Activated CD8-positive, alpha-beta T cell treated with anti-CD3 and anti-CD28 coated beads for 36 hours (primary cell): Measurements from ENCODE around the gene GSPT1. TPM values are rescaled to one million over a fixed set of nuclear protein-coding genes. Genes with fewer than 3 reads are reported as not detected.
A peak's percentile ranks its signal among the peaks of the same experiment; 100 is the strongest.

Experiments
- ATAC-seq: fragments of 200-7000 bp; cut with Tn5 transposase; one replicate; pipeline ENCODE4 v1.10.0; 2021; ENCODE audit warnings: mild to moderate bottlenecking, moderate library complexity
- CTCF ChIA-PET: fragments of 350-600 bp; sonication (Branson Sonifier 250); formaldehyde crosslinking; loops from one replicate; lab custom pipeline; 2021; ENCODE audit warnings: antibody characterized with exemption; lab: Charles Lee
- POLR2A ChIA-PET: fragments of 350-600 bp; sonication (Branson Sonifier 250); formaldehyde crosslinking; loops from one replicate; lab custom pipeline; 2021; ENCODE audit warnings: antibody characterized with exemption; lab: Charles Lee
- DNase-seq: peaks from one replicate; pipeline ENCODE4 v3.0.0-alpha.2; 2020
- H3K27ac Mint-ChIP-seq: one replicate; pipeline ENCODE4 v1.8.0; 2021; ENCODE audit warnings: mild to moderate bottlenecking, mixed read lengths
- H3K27me3 Mint-ChIP-seq: one replicate; pipeline ENCODE4 v1.8.0; 2021; ENCODE audit warnings: mixed read lengths
- H3K36me3 Mint-ChIP-seq: one replicate; pipeline ENCODE4 v1.8.0; 2021; ENCODE audit warnings: low read depth, mixed read lengths
- H3K4me1 Mint-ChIP-seq: one replicate; pipeline ENCODE4 v1.8.0; 2021; ENCODE audit warnings: low read depth, mixed read lengths
- H3K4me3 Mint-ChIP-seq: one replicate; pipeline ENCODE4 v1.8.0; 2021; ENCODE audit warnings: mild to moderate bottlenecking, moderate library complexity, mixed read lengths
- H3K9me3 Mint-ChIP-seq: one replicate; pipeline ENCODE4 v1.8.0; 2021; ENCODE audit warnings: mixed read lengths
- intact Hi-C: fragments of 100-400 bp; cut with micrococcal nuclease; formaldehyde crosslinking; loops from one replicate; pipeline ENCODE4 v1.10.0; 2022
- total RNA-seq, 2 experiments: library from RNA; stranded (reverse); gene quantifications; one replicate each; pipeline ENCODE4 v1.2.3, GENCODE V29; 2021
- TF ChIP-seq, protein P1 (sequence below): fragments of 200-600 bp; IDR thresholded peaks from one replicate; pipeline ENCODE4 v1.8.0; 2022; ENCODE audit warnings: antibody characterized with exemption, mild to moderate bottlenecking

GSPT1 gene
- total RNA-seq, 2 experiments from 2014 or later = 202 to 204 TPM

DNA sequence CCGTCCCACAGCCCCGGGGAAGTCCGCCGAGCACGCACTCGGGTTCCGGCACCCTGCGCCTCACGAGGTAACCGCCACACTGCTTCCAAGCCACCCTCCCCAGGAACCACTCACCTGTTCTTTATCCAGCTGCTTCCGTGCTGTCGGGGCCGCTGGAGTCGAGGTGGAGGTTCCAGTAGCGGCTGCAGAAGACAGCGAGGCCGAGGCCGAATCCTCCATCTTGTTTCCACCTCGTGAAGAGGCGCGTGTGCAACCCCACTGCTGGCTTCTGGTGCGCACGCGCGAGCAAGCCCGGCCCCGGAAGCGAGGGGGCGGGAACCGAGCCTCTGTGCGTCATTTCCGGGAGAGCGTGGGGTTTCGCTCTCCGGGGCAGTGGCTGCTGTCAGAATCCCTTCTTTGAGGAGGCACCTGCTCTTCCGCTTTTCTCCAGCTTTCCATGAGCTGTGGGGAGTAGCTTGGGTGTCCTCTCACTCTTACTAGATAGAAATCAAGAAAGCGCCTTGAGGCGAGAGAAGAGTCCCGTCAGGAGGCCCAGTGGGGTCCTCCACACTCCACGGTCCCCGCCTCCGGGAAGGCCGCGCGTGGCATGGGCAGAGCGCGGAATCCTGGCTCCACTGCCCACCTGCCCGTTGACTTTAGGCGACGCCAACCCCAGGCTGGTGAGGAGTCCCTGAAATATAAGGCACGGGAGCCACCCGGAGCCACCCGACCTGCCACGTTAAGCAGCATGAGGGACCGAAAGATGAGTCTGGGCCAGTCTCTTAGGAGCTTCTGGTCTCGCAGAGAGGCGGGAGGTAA, 64.3 kb downstream of the GSPT1 start, which contains the start of gene RSL1D1:
Gene RSL1D1, minus strand, starts transcription at position 249 of the 798 bp plus-strand sequence. Its CDS starts 30 bp downstream, at position 219.
- no peaks in the 10 kb centered on the region for H3K9me3 Mint-ChIP-seq
- TF ChIP-seq, protein P1, sequence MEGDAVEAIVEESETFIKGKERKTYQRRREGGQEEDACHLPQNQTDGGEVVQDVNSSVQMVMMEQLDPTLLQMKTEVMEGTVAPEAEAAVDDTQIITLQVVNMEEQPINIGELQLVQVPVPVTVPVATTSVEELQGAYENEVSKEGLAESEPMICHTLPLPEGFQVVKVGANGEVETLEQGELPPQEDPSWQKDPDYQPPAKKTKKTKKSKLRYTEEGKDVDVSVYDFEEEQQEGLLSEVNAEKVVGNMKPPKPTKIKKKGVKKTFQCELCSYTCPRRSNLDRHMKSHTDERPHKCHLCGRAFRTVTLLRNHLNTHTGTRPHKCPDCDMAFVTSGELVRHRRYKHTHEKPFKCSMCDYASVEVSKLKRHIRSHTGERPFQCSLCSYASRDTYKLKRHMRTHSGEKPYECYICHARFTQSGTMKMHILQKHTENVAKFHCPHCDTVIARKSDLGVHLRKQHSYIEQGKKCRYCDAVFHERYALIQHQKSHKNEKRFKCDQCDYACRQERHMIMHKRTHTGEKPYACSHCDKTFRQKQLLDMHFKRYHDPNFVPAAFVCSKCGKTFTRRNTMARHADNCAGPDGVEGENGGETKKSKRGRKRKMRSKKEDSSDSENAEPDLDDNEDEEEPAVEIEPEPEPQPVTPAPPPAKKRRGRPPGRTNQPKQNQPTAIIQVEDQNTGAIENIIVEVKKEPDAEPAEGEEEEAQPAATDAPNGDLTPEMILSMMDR = no peak
- intact Hi-C loops = no loop called here
- ATAC-seq = peak; percentile 87
- ChIA-PET POLR2A (interaction anchor here (0.6 to 2.0 kb wide), 16 partner anchors 11 to 229 kb away, joined by 3 to 21 read pairs (median 4); partner anchors contain the start of genes GSPT1, SNX29, TXNDC11 and ZC3H7A), CTCF (interaction anchor here (1.2 to 1.4 kb wide), 2 partner anchors 54 to 217 kb away, joined by 6 read pairs; partner anchors contain the start of gene ZC3H7A)
- peaks cover 60% of the 10 kb centered on the region for H3K36me3 Mint-ChIP-seq
- peak within 1 kb of the TSS; percentile 96 for H3K4me3 Mint-ChIP-seq
- H3K27ac Mint-ChIP-seq = peak within 1 kb of the TSS; percentile 95
- H3K27me3 Mint-ChIP-seq = no peaks in the 10 kb centered on the region
- H3K4me1 Mint-ChIP-seq = peaks cover 47% of the 10 kb centered on the region
- DNase-seq = peak; percentile 92

DNA sequence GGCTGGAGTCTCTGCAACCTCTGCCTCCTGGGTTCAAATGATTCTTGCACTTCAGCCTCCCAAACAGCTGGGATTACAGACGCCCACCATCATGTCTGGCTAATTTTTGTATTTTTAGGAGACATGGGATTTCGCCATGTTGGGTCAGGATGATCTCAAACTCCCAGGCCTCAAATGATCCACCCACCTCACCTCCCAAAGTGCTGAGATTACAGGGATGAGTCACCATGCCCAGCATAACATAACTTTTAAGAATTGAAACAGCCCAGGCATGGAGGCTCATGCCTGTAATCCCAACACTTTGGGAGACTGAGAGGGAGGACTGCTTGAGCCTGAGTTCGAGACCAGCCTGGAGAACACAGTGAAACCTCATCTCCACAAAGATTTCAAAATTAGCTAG, 66.9 kb downstream of the GSPT1 start:
- Mint-ChIP-seq H3K4me3 (peak overlapping the region; percentile 65), H3K27me3 (no peaks in the 10 kb centered on the region), H3K9me3 (no peaks in the 10 kb centered on the region), H3K36me3 (peaks cover 67% of the 10 kb centered on the region), H3K27ac (peak overlapping the region; percentile 71), H3K4me1 (peaks cover 42% of the 10 kb centered on the region)
- POLR2A ChIA-PET = interaction anchor here (0.6 to 1.4 kb wide), 3 partner anchors 10 to 231 kb away, joined by 3 to 6 read pairs (median 3); partner anchors contain the start of gene ZC3H7A
- DNase-seq (peak; percentile 9), ATAC-seq (no peak)
- TF ChIP-seq, protein P1 = no peak
- CTCF ChIA-PET = interaction anchor here (2.0 kb wide), 1 partner anchor 219 kb away, joined by 8 read pairs; no protein-coding TSS in a partner anchor
- intact Hi-C loops = no loop called here

DNA sequence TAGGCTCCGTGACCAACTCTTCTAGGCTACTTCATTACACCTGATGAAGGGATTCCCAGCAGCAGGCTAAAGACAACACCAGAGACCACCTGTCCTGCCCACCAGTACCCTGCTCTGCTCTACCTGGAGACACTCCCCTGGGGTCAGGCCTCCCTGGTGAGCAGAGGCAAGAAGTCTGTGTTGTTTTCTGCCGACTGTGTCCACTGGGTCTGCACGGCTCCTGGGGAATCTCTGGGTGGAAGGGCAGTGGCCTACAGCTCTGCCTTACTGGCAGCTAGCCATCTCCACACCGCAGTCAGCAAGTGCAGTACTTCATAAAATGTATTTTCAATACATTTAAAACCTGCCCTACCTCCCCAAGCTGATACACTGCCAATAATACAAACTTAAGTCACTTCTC, 71.3 kb downstream of the GSPT1 start:
- Mint-ChIP-seq H3K4me1 (peaks cover 35% of the 10 kb centered on the region), H3K4me3 (no peak overlapping the region), H3K27me3 (no peaks in the 10 kb centered on the region), H3K36me3 (peaks cover 66% of the 10 kb centered on the region), H3K9me3 (no peaks in the 10 kb centered on the region), H3K27ac (peak overlapping the region; percentile 61)
- ChIA-PET POLR2A (interaction anchor here (1.1 kb wide), 1 partner anchor 236 kb away, joined by 5 read pairs; no protein-coding TSS in a partner anchor), CTCF (no interaction called here)
- intact Hi-C loops = no loop called here
- TF ChIP-seq, protein P1 = no peak
- DNase-seq = no peak
- ATAC-seq = no peak

DNA sequence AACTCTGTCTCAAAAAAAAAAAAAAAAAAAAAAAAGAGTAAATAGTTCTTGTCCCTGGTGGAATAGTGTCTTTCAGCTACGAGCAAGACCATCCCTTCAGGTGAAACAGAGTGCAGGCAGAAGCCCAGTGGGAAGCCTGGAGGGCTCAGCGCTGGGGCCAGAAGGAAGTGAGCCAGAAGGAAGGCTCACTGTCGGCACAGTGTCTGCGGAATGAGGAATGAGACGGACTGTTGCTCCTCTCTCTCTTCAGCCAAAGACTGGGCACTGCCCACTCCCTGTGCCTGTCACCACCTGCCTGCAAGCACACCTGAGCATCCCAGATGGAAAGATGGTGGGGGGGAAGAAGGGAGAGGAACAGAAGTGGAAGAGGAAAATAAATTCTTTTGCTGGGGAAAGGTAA, 71.9 kb downstream of the GSPT1 start:
- TF ChIP-seq, protein P1 = no peak
- ATAC-seq (no peak), DNase-seq (no peak)
- Mint-ChIP-seq H3K4me1 (peaks cover 29% of the 10 kb centered on the region), H3K9me3 (no peaks in the 10 kb centered on the region), H3K27me3 (no peaks in the 10 kb centered on the region), H3K27ac (no peak overlapping the region), H3K36me3 (peaks cover 61% of the 10 kb centered on the region), H3K4me3 (no peak overlapping the region)
- POLR2A ChIA-PET = interaction anchor here (0.6 to 1.2 kb wide), 3 partner anchors 9 to 69 kb away, joined by 3 to 7 read pairs (median 4); no protein-coding TSS in a partner anchor
- CTCF ChIA-PET = no interaction called here
- intact Hi-C loops = no loop called here
